ENCODE data around the gene MTCL1.

DNA sequence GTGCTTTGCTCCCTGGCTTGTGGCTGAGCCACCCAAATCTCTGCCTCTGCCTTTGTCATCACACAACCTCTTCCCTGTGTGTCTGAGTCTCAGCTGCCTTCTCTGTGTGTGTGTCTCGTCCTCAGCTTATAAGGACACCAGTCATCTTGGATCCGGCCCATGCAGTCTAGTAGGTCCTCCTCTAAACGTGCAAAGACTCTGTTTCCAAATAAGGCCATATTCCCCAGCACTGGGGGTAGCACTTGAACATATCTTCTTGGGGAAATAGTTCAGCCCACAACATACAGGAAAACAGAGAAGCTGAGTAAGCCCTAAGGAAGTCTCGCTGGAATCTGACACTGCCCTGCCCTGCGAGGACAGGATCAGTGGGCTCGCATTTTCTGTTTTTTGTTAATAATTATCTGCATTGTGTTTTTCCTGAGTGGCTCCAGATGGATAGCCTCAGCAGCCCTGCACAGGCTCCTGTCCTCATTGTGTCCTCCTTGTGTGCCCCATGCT is 42.1 kb downstream of the MTCL1 start:
- TF ChIP-seq CTCF (IDR thresholded peaks at IDR 0.05) (no peak), POLR2AphosphoS5 (IDR thresholded peaks at IDR 0.05) (no peak)
